GM23338 (cell line): Measurements from ENCODE around the gene ANAPC2. TPM values are rescaled to one million over a fixed set of nuclear protein-coding genes. Genes with fewer than 3 reads are reported as not detected.

Experiments
- ATAC-seq: fragments of 200-7000 bp; cut with Tn5 transposase; 3 replicates; pipeline ENCODE4 v1.9.1; 2020
- DNase-seq: peaks from one replicate; pipeline ENCODE4 v3.0.0-alpha.2; 2015; ENCODE audit warnings: low spot score
- H2AFZ ChIP-seq: fragments of 200-600 bp; sonication (generic); 2 replicates; pipeline ENCODE4 v1.8.0; 2016; ENCODE audit warnings: antibody characterized with exemption, mild to moderate bottlenecking, moderate library complexity
- H3F3A ChIP-seq: fragments of 200-600 bp; sonication (generic); replicated peaks from 2 replicates; pipeline ENCODE4 v1.8.0; 2017; ENCODE audit warnings: antibody characterized with exemption, mixed run types, low read depth
- H3K27ac ChIP-seq: fragments of 200-600 bp; sonication (generic); 2 replicates; pipeline ENCODE4 v1.6.1; 2016; ENCODE audit warnings: low read depth
- H3K27me3 ChIP-seq: fragments of 200-600 bp; sonication (generic); 2 replicates; pipeline ENCODE4 v1.8.0; 2016; ENCODE audit warnings: mild to moderate bottlenecking, mixed run types, moderate library complexity; ENCODE audit not compliant: insufficient read depth
- H3K36me3 ChIP-seq: fragments of 200-600 bp; sonication (generic); 2 replicates; pipeline ENCODE4 v1.8.0; 2016; ENCODE audit warnings: mild to moderate bottlenecking; ENCODE audit not compliant: insufficient read depth
- H3K4me1 ChIP-seq: fragments of 200-600 bp; sonication (generic); 2 replicates; pipeline ENCODE4 v1.8.0; 2016; ENCODE audit warnings: mild to moderate bottlenecking, moderate library complexity; ENCODE audit not compliant: insufficient read depth
- H3K4me2 ChIP-seq: fragments of 200-600 bp; sonication (generic); 2 replicates; pipeline ENCODE4 v1.7.1; 2017; ENCODE audit warnings: mixed run types
- H3K4me3 ChIP-seq: fragments of 200-600 bp; sonication (generic); 2 replicates; pipeline ENCODE4 v1.6.1; 2016; ENCODE audit warnings: mixed run types
- H3K79me2 ChIP-seq: fragments of 200-600 bp; sonication (generic); replicated peaks from 2 replicates; pipeline ENCODE4 v1.8.0; 2017; ENCODE audit warnings: mild to moderate bottlenecking; ENCODE audit not compliant: insufficient read depth
- H3K9me2 ChIP-seq: fragments of 200-600 bp; sonication (generic); 2 replicates; pipeline ENCODE4 v1.8.0; 2017; ENCODE audit not compliant: insufficient read depth
- H4K20me1 ChIP-seq: fragments of 200-600 bp; sonication (generic); replicated peaks from 2 replicates; pipeline ENCODE4 v1.8.0; 2017; ENCODE audit warnings: mild to moderate bottlenecking; ENCODE audit not compliant: insufficient read depth
- H3K27ac Mint-ChIP-seq: 2 replicates; pipeline ENCODE4 v1.8.0; 2020; ENCODE audit warnings: inconsistent platforms, mild to moderate bottlenecking, moderate library complexity, mixed read lengths
- H3K27me3 Mint-ChIP-seq: 3 replicates; pipeline ENCODE4 v1.8.0; 2022; ENCODE audit warnings: low read depth, mild to moderate bottlenecking, moderate library complexity, mixed read lengths, inconsistent platforms; ENCODE audit not compliant: insufficient read depth, poor library complexity
- H3K36me3 Mint-ChIP-seq: 3 replicates; pipeline ENCODE4 v1.8.0; 2021; ENCODE audit warnings: low read depth, mild to moderate bottlenecking, inconsistent platforms, moderate library complexity, mixed read lengths
- H3K4me1 Mint-ChIP-seq: 3 replicates; pipeline ENCODE4 v1.8.0; 2020; ENCODE audit warnings: mild to moderate bottlenecking, inconsistent platforms, mixed read lengths
- H3K4me3 Mint-ChIP-seq: 3 replicates; pipeline ENCODE4 v1.8.0; 2021; ENCODE audit warnings: moderate library complexity, mild to moderate bottlenecking, inconsistent platforms, mixed read lengths
- H3K9me3 Mint-ChIP-seq: 3 replicates; pipeline ENCODE4 v1.8.0; 2020; ENCODE audit warnings: moderate library complexity, mild to moderate bottlenecking, inconsistent platforms, mixed read lengths
- CREB1 ChIP-seq: fragments of 250-450 bp; sonication (Bioruptor Pico); IDR thresholded peaks from 2 replicates; pipeline ENCODE4 v1.5.0; 2020; ENCODE audit warnings: low read depth, mild to moderate bottlenecking, moderate library complexity
- EZH2 ChIP-seq: fragments of 200-600 bp; sonication (generic); IDR thresholded peaks from one replicate; pipeline ENCODE4 v1.8.0; 2017; ENCODE audit warnings: antibody characterized with exemption, mild to moderate bottlenecking, low read depth; ENCODE audit not compliant: unreplicated experiment
- JUNB ChIP-seq: IDR thresholded peaks from one replicate; pipeline ENCODE4 v1.6.1; 2016; ENCODE audit warnings: antibody characterized with exemption; ENCODE audit not compliant: unreplicated experiment
- NANOG ChIP-seq: IDR thresholded peaks from 2 replicates; pipeline ENCODE4 v1.6.1; 2016; ENCODE audit warnings: antibody characterized with exemption, borderline replicate concordance
- STAT1 ChIP-seq: IDR thresholded peaks from one replicate; pipeline ENCODE4 v1.6.1; 2016; ENCODE audit warnings: antibody characterized with exemption; ENCODE audit not compliant: unreplicated experiment
- ZNF114 ChIP-seq: fragments of 250-450 bp; sonication (Bioruptor Pico); IDR thresholded peaks from 2 replicates; pipeline ENCODE4 v1.5.0; 2020; ENCODE audit warnings: mild to moderate bottlenecking, moderate library complexity
- polyA plus RNA-seq: library from polyadenylated mRNA; unstranded; fragments of >200 nt; fragmentation: Nextera tagmentation; extraction: Ambion mirVana; gene quantifications from 2 replicates; pipeline ENCODE4 v1.2.1, GENCODE V29; 2016
- total RNA-seq: library from RNA; depleted of rRNA; stranded (reverse); fragments of >200 nt; shearing (Covaris generic); gene quantifications from 2 replicates; pipeline ENCODE4 v1.2.3, GENCODE V29; 2014
- TF ChIP-seq, protein P1 (sequence below): fragments of 250-450 bp; sonication (Bioruptor Pico); IDR thresholded peaks from 2 replicates; pipeline ENCODE4 v1.5.0; 2020; ENCODE audit warnings: mild to moderate bottlenecking, moderate library complexity

ANAPC2 gene
- total and polyA plus RNA-seq, 2 experiments from 2014 or later, result 16.4 to 42.9 TPM

DNA sequence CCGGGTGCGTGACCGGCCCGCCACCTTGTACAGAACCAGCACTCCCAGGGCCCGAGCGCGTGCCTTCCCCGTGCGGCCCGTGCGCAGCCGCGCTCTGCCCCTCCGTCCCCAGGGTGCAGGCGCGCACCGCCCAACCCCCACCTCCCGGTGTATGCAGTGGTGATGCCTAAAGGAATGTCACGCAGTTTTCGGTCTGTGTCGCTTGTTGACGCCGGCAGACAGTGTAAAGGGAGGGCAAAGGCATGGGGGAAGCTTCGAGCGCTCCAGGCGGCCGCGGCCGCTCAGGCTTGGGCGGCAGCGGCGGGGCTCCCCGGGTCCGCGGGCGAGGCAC lies 19.8 kb downstream of the ANAPC2 start (continued):
- TF ChIP-seq, protein P1, sequence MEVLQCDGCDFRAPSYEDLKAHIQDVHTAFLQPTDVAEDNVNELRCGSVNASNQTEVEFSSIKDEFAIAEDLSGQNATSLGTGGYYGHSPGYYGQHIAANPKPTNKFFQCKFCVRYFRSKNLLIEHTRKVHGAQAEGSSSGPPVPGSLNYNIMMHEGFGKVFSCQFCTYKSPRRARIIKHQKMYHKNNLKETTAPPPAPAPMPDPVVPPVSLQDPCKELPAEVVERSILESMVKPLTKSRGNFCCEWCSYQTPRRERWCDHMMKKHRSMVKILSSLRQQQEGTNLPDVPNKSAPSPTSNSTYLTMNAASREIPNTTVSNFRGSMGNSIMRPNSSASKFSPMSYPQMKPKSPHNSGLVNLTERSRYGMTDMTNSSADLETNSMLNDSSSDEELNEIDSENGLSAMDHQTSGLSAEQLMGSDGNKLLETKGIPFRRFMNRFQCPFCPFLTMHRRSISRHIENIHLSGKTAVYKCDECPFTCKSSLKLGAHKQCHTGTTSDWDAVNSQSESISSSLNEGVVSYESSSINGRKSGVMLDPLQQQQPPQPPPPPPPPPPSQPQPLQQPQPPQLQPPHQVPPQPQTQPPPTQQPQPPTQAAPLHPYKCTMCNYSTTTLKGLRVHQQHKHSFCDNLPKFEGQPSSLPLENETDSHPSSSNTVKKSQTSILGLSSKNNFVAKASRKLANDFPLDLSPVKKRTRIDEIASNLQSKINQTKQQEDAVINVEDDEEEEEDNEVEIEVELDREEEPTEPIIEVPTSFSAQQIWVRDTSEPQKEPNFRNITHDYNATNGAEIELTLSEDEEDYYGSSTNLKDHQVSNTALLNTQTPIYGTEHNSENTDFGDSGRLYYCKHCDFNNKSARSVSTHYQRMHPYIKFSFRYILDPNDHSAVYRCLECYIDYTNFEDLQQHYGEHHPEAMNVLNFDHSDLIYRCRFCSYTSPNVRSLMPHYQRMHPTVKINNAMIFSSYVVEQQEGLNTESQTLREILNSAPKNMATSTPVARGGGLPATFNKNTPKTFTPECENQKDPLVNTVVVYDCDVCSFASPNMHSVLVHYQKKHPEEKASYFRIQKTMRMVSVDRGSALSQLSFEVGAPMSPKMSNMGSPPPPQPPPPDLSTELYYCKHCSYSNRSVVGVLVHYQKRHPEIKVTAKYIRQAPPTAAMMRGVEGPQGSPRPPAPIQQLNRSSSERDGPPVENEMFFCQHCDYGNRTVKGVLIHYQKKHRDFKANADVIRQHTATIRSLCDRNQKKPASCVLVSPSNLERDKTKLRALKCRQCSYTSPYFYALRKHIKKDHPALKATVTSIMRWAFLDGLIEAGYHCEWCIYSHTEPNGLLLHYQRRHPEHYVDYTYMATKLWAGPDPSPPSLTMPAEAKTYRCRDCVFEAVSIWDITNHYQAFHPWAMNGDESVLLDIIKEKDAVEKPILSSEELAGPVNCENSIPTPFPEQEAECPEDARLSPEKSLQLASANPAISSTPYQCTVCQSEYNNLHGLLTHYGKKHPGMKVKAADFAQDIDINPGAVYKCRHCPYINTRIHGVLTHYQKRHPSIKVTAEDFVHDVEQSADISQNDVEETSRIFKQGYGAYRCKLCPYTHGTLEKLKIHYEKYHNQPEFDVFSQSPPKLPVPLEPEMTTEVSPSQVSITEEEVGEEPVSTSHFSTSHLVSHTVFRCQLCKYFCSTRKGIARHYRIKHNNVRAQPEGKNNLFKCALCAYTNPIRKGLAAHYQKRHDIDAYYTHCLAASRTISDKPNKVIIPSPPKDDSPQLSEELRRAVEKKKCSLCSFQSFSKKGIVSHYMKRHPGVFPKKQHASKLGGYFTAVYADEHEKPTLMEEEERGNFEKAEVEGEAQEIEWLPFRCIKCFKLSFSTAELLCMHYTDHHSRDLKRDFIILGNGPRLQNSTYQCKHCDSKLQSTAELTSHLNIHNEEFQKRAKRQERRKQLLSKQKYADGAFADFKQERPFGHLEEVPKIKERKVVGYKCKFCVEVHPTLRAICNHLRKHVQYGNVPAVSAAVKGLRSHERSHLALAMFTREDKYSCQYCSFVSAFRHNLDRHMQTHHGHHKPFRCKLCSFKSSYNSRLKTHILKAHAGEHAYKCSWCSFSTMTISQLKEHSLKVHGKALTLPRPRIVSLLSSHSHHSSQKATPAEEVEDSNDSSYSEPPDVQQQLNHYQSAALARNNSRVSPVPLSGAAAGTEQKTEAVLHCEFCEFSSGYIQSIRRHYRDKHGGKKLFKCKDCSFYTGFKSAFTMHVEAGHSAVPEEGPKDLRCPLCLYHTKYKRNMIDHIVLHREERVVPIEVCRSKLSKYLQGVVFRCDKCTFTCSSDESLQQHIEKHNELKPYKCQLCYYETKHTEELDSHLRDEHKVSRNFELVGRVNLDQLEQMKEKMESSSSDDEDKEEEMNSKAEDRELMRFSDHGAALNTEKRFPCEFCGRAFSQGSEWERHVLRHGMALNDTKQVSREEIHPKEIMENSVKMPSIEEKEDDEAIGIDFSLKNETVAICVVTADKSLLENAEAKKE (CRISPR knock-in tag), result no peak
- no peak for TF ChIP-seq NANOG
- TF ChIP-seq ZNF114, result no peak
- TF ChIP-seq JUNB, result no peak
- peak; percentile 69 for TF ChIP-seq EZH2

DNA sequence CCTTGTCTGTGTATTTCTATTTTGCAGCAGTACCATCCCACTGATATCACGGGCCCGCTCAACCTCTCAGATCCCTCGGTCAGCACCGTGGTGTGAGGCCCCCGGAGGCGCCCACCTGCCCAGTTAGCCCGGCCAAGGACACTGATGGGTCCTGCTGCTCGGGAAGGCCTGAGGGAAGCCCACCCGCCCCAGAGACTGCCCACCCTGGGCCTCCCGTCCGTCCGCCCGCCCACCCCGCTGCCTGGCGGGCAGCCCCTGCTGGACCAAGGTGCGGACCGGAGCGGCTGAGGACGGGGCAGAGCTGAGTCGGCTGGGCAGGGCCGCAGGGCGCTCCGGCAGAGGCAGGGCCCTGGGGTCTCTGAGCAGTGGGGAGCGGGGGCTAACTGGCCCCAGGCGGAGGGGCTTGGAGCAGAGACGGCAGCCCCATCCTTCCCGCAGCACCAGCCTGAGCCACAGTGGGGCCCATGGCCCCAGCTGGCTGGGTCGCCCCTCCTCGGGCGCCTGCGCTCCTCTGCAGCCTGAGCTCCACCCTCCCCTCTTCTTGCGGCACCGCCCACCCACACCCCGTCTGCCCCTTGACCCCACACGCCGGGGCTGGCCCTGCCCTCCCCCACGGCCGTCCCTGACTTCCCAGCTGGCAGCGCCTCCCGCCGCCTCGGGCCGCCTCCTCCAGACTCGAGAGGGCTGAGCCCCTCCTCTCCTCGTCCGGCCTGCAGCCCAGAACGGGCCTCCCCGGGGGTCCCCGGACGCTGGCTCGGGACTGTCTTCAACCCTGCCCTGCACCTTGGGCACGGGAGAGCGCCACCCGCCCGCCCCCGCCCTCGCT lies 20.4 kb downstream of the ANAPC2 start:
- Mint-ChIP-seq H3K27me3 (peaks cover 69% of the 10 kb centered on the region), H3K27ac (no peak overlapping the region), H3K4me3 (peak overlapping the region; percentile 52; the same call in 1 of the 3 replicates), H3K4me1 (peaks cover 5% of the 10 kb centered on the region; the same call in 2 of the 3 replicates), H3K36me3 (no peaks in the 10 kb centered on the region), H3K9me3 (no peaks in the 10 kb centered on the region)
- no peaks in the 10 kb centered on the region; the same call in 1 of the 2 replicates for H3K4me1 ChIP-seq
- no peaks in the 10 kb centered on the region for H4K20me1 ChIP-seq
- H3K36me3 ChIP-seq, result no peaks in the 10 kb centered on the region
- DNase-seq, result peak; percentile 64
- H2AFZ ChIP-seq, result no peak overlapping the region
- no peaks in the 10 kb centered on the region for H3F3A ChIP-seq
- H3K27ac ChIP-seq, result no peak overlapping the region
- H3K27me3 ChIP-seq, result peaks cover 76% of the 10 kb centered on the region
- H3K4me2 ChIP-seq, result peak overlapping the region; percentile 82
- no peaks in the 10 kb centered on the region for H3K79me2 ChIP-seq
- no peaks in the 10 kb centered on the region for H3K9me2 ChIP-seq
- ATAC-seq, result peak; percentile 22
- peak overlapping the region; percentile 55 for H3K4me3 ChIP-seq
- TF ChIP-seq CREB1 (CRISPR knock-in tag), result no peak
- no peak for TF ChIP-seq JUNB
- TF ChIP-seq STAT1, result no peak
- TF ChIP-seq, protein P1 (CRISPR knock-in tag), result no peak
- no peak for TF ChIP-seq NANOG
